Endothelial cell of umbilical vein (primary cell): ENCODE data around the gene MACROD2. TPM values are rescaled to one million over a fixed set of nuclear protein-coding genes. Genes with fewer than 3 reads are reported as not detected.

Experiments
- BruUV-seq: library from RNA; stranded (reverse); fragments of 400-500 nt; replicated peaks from 2 replicates; lab custom pipeline; 2021; lab: Mats Ljungman, UMichigan
- CTCF ChIA-PET: fragments of 300-600, 350-600 bp; sonication (Branson Sonifier 250); formaldehyde crosslinking; loops from one replicate; lab custom pipeline; 2021; ENCODE audit warnings: antibody characterized with exemption, inconsistent platforms; lab: Charles Lee
- POLR2A ChIA-PET: fragments of 300-600, 350-600 bp; sonication (Branson Sonifier 250); formaldehyde crosslinking; loops from one replicate; lab custom pipeline; 2021; ENCODE audit warnings: antibody characterized with exemption, inconsistent platforms; lab: Charles Lee
- DNase-seq: peaks from one replicate; pipeline ENCODE4 v3.0.0-alpha.2; 2011; ENCODE audit warnings: low read depth, low spot score
- FAIRE-seq: peaks from 2 replicates; lab custom pipeline; 2011; peaks lifted over from hg19 to GRCh38; lab: Jason Lieb, UNC
- H2AFZ ChIP-seq: 2 replicates; pipeline ENCODE4 v1.6.0; 2012; ENCODE audit warnings: low read depth, low read length, control low read depth, inconsistent platforms
- H3K27ac ChIP-seq: 2 replicates; pipeline ENCODE4 v1.5.1; 2011; ENCODE audit warnings: low read depth, mild to moderate bottlenecking, control low read depth, low read length, moderate library complexity; ENCODE audit not compliant: insufficient read depth
- H3K27me3 ChIP-seq, 2 experiments: 2 replicates each; pipeline versions ENCODE4 v1.6.0 to v1.6.1; 2011; ENCODE audit warnings: low read length in 2 of 2, mixed read lengths in 1 of 2; ENCODE audit not compliant: control insufficient read depth in 2 of 2, insufficient read depth in 2 of 2
- H3K36me3 ChIP-seq, 2 experiments: 2 replicates in 1 of 2; 3 replicates in 1 of 2; pipeline ENCODE4 v1.5.1; 2011; ENCODE audit warnings: low read length in 2 of 2, mild to moderate bottlenecking in 1 of 2, moderate library complexity in 1 of 2; ENCODE audit not compliant: control insufficient read depth in 2 of 2, insufficient read depth in 2 of 2; ENCODE audit errors: extremely low read depth in 1 of 2
- H3K4me1 ChIP-seq: 3 replicates; pipeline ENCODE4 v1.5.1; 2011; ENCODE audit warnings: mild to moderate bottlenecking, low read length; ENCODE audit not compliant: control insufficient read depth, insufficient read depth; ENCODE audit errors: extremely low read depth
- H3K4me2 ChIP-seq: 2 replicates; pipeline ENCODE4 v1.6.1; 2011; ENCODE audit warnings: low read length, control low read depth, mixed read lengths; ENCODE audit not compliant: insufficient read depth
- H3K4me3 ChIP-seq, 3 experiments: fragments of 200-600 bp in 1 of 3; sonication (generic), shearing (Covaris generic) in 1 of 3; replicated peaks in 1 of 3; 2 replicates each; pipeline ENCODE4 v1.5.1; 2011 to 2016; ENCODE audit warnings: control low read depth in 3 of 3, low read length in 3 of 3, mild to moderate bottlenecking in 2 of 3, inconsistent platforms in 1 of 3, low read depth in 1 of 3, moderate library complexity in 1 of 3; ENCODE audit not compliant: insufficient read depth in 1 of 3
- H3K79me2 ChIP-seq: 2 replicates; pipeline ENCODE4 v1.6.0; 2012; ENCODE audit warnings: low read length, inconsistent platforms; ENCODE audit not compliant: control insufficient read depth, insufficient read depth
- H3K9ac ChIP-seq: replicated peaks from 2 replicates; pipeline ENCODE3; 2011; ENCODE audit warnings: low read length, control low read depth; ENCODE audit not compliant: insufficient read depth; ENCODE audit errors: extremely low read depth
- H3K9me1 ChIP-seq: replicated peaks from 3 replicates; pipeline ENCODE4 v1.6.0; 2011; ENCODE audit warnings: mild to moderate bottlenecking, low read length; ENCODE audit not compliant: control insufficient read depth, insufficient read depth; ENCODE audit errors: extremely low read depth
- H3K9me3 ChIP-seq: replicated peaks from 2 replicates; pipeline ENCODE4 v1.5.1; 2012; ENCODE audit warnings: low read length, inconsistent platforms; ENCODE audit not compliant: control insufficient read depth, insufficient read depth
- H4K20me1 ChIP-seq: replicated peaks from 2 replicates; pipeline ENCODE3; 2011; ENCODE audit warnings: mild to moderate bottlenecking, low read length; ENCODE audit not compliant: control insufficient read depth, insufficient read depth; ENCODE audit errors: extremely low read depth
- CTCF ChIP-seq, 2 donors: IDR thresholded peaks; 1 replicate in 1 of 2; 2 replicates in 1 of 2; pipeline ENCODE4 v1.5.1; 2011; ENCODE audit warnings: low read length in 2 of 2, mild to moderate bottlenecking in 2 of 2, moderate library complexity in 2 of 2, control low read depth in 1 of 2, inconsistent platforms in 1 of 2, low read depth in 1 of 2; ENCODE audit not compliant: insufficient read depth in 1 of 2; ENCODE audit errors: extremely low read depth in 1 of 2
- EZH2 ChIP-seq: IDR thresholded peaks from 2 replicates; pipeline ENCODE4 v1.6.1; 2012; ENCODE audit warnings: borderline replicate concordance, low read depth, mild to moderate bottlenecking, moderate library complexity, low read length, inconsistent platforms; ENCODE audit not compliant: severe bottlenecking
- FOS ChIP-seq: IDR thresholded peaks from 2 replicates; pipeline ENCODE4 v1.6.1; 2011; ENCODE audit warnings: mild to moderate bottlenecking, low read length, moderate library complexity, borderline replicate concordance; ENCODE audit not compliant: insufficient read depth
- GATA2 ChIP-seq: IDR thresholded peaks from 2 replicates; pipeline ENCODE4 v1.7.0; 2011; ENCODE audit warnings: low read depth, mild to moderate bottlenecking, moderate library complexity, mixed read lengths, low read length; ENCODE audit not compliant: insufficient read length, insufficient read depth
- JUN ChIP-seq: IDR thresholded peaks from 2 replicates; pipeline ENCODE4 v1.6.1; 2011; ENCODE audit warnings: borderline replicate concordance, low read depth; ENCODE audit not compliant: insufficient read length, insufficient read depth
- MAX ChIP-seq: IDR thresholded peaks from 2 replicates; pipeline ENCODE4 v1.6.1; 2011; ENCODE audit not compliant: insufficient read depth, insufficient read length
- MYC ChIP-seq: IDR thresholded peaks from one replicate; pipeline ENCODE4 v1.6.1; 2011; ENCODE audit warnings: mild to moderate bottlenecking, low read depth, low read length
- POLR2A ChIP-seq: IDR thresholded peaks from 2 replicates; pipeline ENCODE4 v1.6.1; 2012; ENCODE audit warnings: low read depth, mild to moderate bottlenecking, control low read depth, low read length
- POLR2AphosphoS5 ChIP-seq: IDR thresholded peaks from 2 replicates; pipeline ENCODE4 v1.6.1; 2012; ENCODE audit warnings: low read depth, mild to moderate bottlenecking, control low read depth, low read length, moderate library complexity; ENCODE audit not compliant: insufficient read depth
- dilution Hi-C: fragments of 300-500 bp; cut with MboI; formaldehyde crosslinking; loops from one replicate; pipeline ENCODE4 v1.15.0; 2019; ENCODE audit warnings: low sequenced_read_pairs; ENCODE audit not compliant: extremely low pct_ligation_motif_present
- intact Hi-C: fragments of 100-400 bp; cut with micrococcal nuclease; formaldehyde crosslinking; loops from one replicate; pipeline ENCODE4 v1.10.0; 2022
- polyA plus RNA-seq, 4 experiments: library from polyadenylated mRNA; depleted of rRNA in 3 of 4; stranded (reverse) in 3 of 4; unstranded in 1 of 4; fragments of >200 nt; gene quantifications; 2 replicates each; pipeline versions ENCODE4 v1.2.1 to v1.2.3, GENCODE V29; 2011 to 2012; ENCODE audit warnings: missing spikeins in 1 of 4
- total RNA-seq: library from RNA; stranded (reverse); gene quantifications from 2 replicates; pipeline ENCODE4 v1.2.3, GENCODE V29; 2021

Gene MACROD2
- total and polyA plus RNA-seq, 2 donors (not counting 3 experiments of a cell fraction or from before 2014, with no cell fraction given), result 0.11 to 0.73 TPM

- no TSS peak for BruUV-seq
- CTCF ChIA-PET, result interaction anchor here (0.6 kb wide), 1 partner anchor 788 kb away, joined by 3 read pairs; no protein-coding TSS in a partner anchor
- DNase-seq (no peak), FAIRE-seq (no peak)
- no peaks in the 10 kb centered on the region for H3K27me3 ChIP-seq
- no peaks in the 10 kb centered on the region for H3K36me3 ChIP-seq
- H3K9me1 ChIP-seq, result no peaks in the 10 kb centered on the region
- H3K4me1 ChIP-seq, result peaks cover 4% of the 10 kb centered on the region
- H3K4me2 ChIP-seq, result no peak overlapping the region
- intact Hi-C loops, result no loop called here
- no peaks in the 10 kb centered on the region for H3K9me3 ChIP-seq
- no peaks in the 10 kb centered on the region for H3K79me2 ChIP-seq
- H3K27ac ChIP-seq, result no peak overlapping the region
- H2AFZ ChIP-seq, result no peak overlapping the region
- no peak overlapping the region for H3K9ac ChIP-seq
- POLR2A ChIA-PET, result no interaction called here
- H4K20me1 ChIP-seq, result no peaks in the 10 kb centered on the region
- dilution Hi-C loops, result no loop called here
- TF ChIP-seq FOS (no peak), MAX (no peak), POLR2AphosphoS5 (no peak), GATA2 (no peak), EZH2 (no peak), JUN (no peak), POLR2A (no peak), MYC (no peak), CTCF (IDR thresholded peaks at IDR 0.05; ENCODE audit: extremely low read depth in 1 of 2, insufficient read depth in 1 of 2, low read depth in 1 of 2, low read length in 2 of 2) (no peak)
- H3K4me3 ChIP-seq, result no peak overlapping the region
Measured at GRCh38 chr20:15909995-15910394, 1914.7 kb downstream of the MACROD2 start.
